ENCODE measurements around the gene FSIP1.

- no peak for TF ChIP-seq CTCF (IDR thresholded peaks at IDR 0.05)
- no peak for TF ChIP-seq POLR2A (IDR thresholded peaks at IDR 0.05)
Observed at GRCh38 chr15:39589815-39590644, 192.6 kb downstream of the FSIP1 start.
